AG04449 (cell line): ENCODE data around the gene C11orf24.

Source experiments
- CTCF ChIA-PET: fragments of 350-600 bp; formaldehyde crosslinking; extraction: SDS; loops from one replicate; lab custom pipeline; 2021; ENCODE audit warnings: antibody characterized with exemption; lab: Yijun Ruan, JAX
- POLR2A ChIA-PET: fragments of 400-600, 350-600 bp; formaldehyde crosslinking; extraction: SDS; loops from one replicate; lab custom pipeline; 2020; ENCODE audit warnings: antibody characterized with exemption, inconsistent platforms; lab: Yijun Ruan, JAX
- DNase-seq: peaks from one replicate; pipeline ENCODE4 v3.0.0-alpha.2; 2010; ENCODE audit warnings: low read depth, low spot score
- H3K4me3 ChIP-seq: 2 replicates; pipeline ENCODE4 v1.5.1; 2011; ENCODE audit warnings: low read depth, mild to moderate bottlenecking, control low read depth, low read length
- CTCF ChIP-seq: IDR thresholded peaks from one replicate; pipeline ENCODE4 v1.5.1; 2011; ENCODE audit warnings: mild to moderate bottlenecking, moderate library complexity, low read length, control low read depth, inconsistent platforms; ENCODE audit not compliant: insufficient read depth; ENCODE audit errors: missing control alignments

The C11orf24 gene

GRCh38 chr11:68273026-68273738 is 1.4 kb upstream of the C11orf24 start:
- no peak for TF ChIP-seq CTCF
- H3K4me3 ChIP-seq: no peak overlapping the region; the same call in 1 of the 2 replicates
- ChIA-PET POLR2A (interaction anchor here (4.3 kb wide), 1 partner anchor 15 kb away, joined by 39 read pairs; no protein-coding TSS in a partner anchor), CTCF (interaction anchor here (0.7 to 10.8 kb wide), 4 partner anchors 15 to 64 kb away, joined by 3 to 124 read pairs (median 38); no protein-coding TSS in a partner anchor)
- DNase-seq: no peak

GRCh38 chr11:68271023-68271780 is 571 bp downstream of the C11orf24 start:
- ChIA-PET POLR2A (interaction anchor here (0.8 to 4.3 kb wide), 7 partner anchors 13 to 189 kb away, joined by 3 to 39 read pairs (median 4); no protein-coding TSS in a partner anchor), CTCF (interaction anchor here (0.7 to 10.8 kb wide), 15 partner anchors 9 to 136 kb away, joined by 3 to 124 read pairs (median 4); no protein-coding TSS in a partner anchor)
- TF ChIP-seq CTCF: peak; percentile 70
- no peak for DNase-seq
- peak overlapping the region; percentile 95 for H3K4me3 ChIP-seq

- TF ChIP-seq CTCF: no peak
- ChIA-PET CTCF (interaction anchor here (0.7 to 10.8 kb wide), 13 partner anchors 9 to 137 kb away, joined by 3 to 124 read pairs (median 4); no protein-coding TSS in a partner anchor), POLR2A (interaction anchor here (0.8 to 4.3 kb wide), 2 partner anchors 12 to 176 kb away, joined by 3 to 39 read pairs; no protein-coding TSS in a partner anchor)
- DNase-seq: no peak
- H3K4me3 ChIP-seq: peak overlapping the region; percentile 95
Observed at GRCh38 chr11:68270196-68271022, 1.4 kb downstream of the C11orf24 start.

- no peak for DNase-seq
- ChIA-PET CTCF (interaction anchor here (1.3 to 10.8 kb wide), 4 partner anchors 12 to 114 kb away, joined by 5 to 124 read pairs (median 38); no protein-coding TSS in a partner anchor), POLR2A (interaction anchor here (4.3 kb wide), 1 partner anchor 11 kb away, joined by 39 read pairs; no protein-coding TSS in a partner anchor)
- peak overlapping the region; percentile 38 for H3K4me3 ChIP-seq
- TF ChIP-seq CTCF: no peak
Observed at GRCh38 chr11:68269414-68270081, 2.2 kb downstream of the C11orf24 start.

DNA sequence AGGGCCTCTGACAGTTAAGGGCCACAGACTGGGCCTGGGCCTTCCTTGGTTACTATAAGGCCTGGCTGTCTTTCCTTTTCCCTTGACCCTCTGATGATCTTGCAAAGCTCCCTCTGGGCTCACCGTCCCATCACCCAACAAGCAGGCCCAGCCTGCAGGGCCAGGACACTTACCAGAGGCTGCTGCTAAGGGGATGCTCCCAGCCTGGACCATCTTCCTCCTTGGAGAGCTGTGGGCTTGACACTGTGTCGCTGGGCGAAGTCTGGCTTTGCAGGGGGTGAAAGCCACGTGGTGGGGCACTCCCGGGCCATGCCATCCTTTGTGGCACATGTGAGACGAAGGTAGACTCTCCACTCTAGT is 3.9 kb downstream of the C11orf24 start:
- ChIA-PET CTCF (interaction anchor here (10.8 kb wide), 1 partner anchor 10 kb away, joined by 124 read pairs; no protein-coding TSS in a partner anchor), POLR2A (no interaction called here)
- no peak for DNase-seq
- no peak overlapping the region for H3K4me3 ChIP-seq
- TF ChIP-seq CTCF: no peak
